NCI-H345 treated with DMSO at 0.1 percent for 48 hours (cell line): ENCODE data around the gene PHKB.
"Not testable (repeated sequence)": the region's sequence is repeated elsewhere in the genome, so short reads cannot be mapped to it uniquely, and the experiment has no call there.

Experiments used
- DNase-seq: peaks from one replicate; lab custom pipeline; 2025; ENCODE audit not compliant: unreplicated experiment; lab: John Stamatoyannopoulos, UW

Gene PHKB

DNA sequence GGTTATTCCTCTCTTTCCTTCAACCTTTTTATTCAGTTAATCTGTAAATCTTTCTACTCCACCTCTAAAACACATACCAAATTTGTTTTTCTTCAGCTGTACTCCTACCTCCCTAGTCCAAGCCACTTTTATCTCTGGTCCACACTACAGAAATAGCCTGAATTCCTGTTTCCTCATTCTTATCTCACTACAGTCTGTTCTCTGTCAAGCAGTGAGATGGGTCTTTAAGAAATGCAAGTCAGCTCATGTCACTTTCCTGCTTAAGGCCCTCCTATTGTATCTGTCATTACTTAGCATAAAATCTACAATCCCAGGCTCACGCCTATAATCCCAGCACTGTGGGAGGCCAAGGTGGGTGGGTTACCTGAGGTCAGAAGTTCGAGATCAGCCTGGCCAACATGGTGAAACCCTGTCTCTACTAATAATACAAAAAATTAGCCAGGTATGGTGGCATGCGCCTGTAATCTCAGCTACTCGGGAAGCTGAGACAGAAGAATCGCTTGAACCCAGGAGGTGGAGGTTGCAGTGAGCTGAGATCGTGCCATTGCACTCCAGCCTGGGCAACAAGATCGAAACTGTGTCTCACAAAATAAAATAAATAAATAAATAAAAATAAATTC, 7.0 kb downstream of the PHKB start:
- DNase-seq, result not testable (repeated sequence)

DNA sequence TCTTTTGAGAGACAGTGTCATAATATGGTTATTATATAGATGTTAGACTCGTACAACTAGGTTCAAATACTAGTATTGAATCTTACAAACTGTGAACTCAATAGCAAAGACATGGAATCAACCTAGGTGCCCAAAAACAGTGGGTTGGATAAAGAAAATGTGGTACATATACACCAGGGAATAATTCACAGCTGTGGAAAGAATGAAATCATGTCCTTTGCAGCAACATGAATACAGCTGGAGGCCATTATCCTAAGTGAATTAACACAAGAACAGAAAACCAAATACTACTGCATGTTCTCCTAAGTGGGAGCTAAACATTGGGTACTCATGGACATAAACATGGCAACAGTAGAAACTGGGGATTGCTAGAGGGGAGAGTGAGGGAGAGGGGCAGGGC, 8.1 kb downstream of the PHKB start:
- DNase-seq, result no peak

DNA sequence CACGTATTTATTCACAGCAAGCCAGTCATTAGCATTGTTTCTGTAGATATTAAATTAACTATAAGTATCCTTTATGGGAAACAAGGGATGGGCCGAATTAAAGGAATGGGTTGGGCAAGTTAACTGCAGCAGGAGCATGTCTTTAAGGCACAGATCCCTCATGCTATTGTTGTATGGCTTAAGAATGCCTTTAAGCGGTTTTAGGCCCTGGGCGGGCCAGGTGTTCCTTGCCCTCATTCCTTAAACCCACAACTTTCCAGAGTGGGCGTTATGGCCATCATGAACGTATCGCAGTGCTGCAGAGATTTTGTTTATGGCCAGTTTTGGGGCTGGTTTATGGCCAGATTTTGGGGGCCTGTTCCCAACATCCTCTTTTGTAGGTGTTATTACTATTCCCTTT, 9.1 kb downstream of the PHKB start:
- DNase-seq, result no peak

DNA sequence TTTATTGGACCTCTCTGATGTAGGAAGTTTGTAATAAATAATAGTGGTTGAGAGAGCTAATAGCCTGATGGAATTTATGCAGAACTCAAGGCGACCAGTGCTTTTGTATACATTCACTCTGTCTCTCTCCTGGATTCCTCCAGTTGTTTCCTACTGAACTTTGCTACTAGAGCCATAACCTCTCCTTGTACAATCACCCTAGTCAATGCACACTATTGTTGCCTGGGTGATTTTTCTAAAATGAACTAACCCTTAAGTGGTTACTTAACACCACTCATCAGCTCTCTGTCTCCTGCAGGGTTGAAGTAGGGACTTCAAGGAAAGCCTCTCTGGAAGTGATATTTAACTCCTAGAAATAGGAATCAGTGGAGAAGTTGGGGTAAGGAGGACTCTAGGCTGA, 9.7 kb downstream of the PHKB start:
- DNase-seq, result no peak

DNA sequence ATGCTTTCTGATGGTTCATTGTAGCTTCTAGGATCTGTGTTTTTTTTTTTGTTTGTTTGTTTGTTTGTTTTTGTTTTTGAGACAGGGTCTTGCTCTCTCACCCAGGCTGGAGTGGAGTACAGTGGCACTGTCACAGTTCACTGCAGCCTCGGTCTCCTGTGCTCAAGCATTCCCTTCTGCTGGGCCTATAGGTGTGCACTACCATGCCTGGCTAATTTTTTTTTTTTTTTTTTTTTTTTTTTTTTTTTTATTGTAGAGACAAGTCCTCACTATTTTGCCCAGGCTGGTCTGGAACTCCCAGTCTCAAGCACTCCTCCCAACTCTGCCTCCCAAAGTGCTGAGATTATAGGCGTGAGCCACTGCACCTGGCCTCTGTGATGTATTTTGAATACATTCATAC, 11.9 kb downstream of the PHKB start:
- not testable (repeated sequence) for DNase-seq

DNA sequence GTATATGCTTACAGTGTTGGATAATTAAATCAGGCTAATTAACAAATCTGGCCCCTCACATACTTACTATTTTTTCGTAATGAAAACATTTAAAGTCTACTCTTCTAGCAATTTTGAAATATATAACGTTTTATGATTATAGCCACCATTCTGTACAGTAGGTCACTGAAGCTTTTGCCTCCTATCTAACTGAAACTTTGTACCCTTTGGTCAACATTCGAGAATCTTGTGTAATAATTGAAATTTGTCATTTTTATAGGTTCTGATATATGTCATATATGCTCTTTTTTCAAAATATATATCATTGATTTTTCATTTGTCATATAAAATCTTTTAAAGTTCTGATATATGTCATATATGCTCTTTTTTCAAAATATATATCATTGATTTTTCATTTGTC, 12.7 kb downstream of the PHKB start:
- no peak for DNase-seq

DNA sequence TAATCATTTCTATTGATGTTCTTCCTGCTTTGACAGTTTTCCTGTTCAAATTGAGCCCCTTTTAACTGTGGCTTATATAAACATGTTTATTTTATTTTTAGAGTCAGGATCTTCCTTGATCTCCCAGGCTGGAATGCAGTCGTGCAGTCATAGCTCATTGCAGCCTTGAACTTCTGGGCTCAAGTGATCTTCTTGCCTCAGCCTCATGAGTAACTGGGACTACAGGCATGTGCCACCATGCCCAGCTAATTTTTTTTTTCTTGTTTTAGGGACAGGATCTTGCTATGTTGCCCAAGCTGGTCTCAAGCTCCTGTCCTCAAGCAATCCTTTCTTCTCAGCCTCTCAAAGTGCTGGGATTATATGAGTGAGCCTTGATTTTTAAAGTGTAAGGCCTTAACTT, 14.7 kb downstream of the PHKB start:
- DNase-seq, result no peak

DNA sequence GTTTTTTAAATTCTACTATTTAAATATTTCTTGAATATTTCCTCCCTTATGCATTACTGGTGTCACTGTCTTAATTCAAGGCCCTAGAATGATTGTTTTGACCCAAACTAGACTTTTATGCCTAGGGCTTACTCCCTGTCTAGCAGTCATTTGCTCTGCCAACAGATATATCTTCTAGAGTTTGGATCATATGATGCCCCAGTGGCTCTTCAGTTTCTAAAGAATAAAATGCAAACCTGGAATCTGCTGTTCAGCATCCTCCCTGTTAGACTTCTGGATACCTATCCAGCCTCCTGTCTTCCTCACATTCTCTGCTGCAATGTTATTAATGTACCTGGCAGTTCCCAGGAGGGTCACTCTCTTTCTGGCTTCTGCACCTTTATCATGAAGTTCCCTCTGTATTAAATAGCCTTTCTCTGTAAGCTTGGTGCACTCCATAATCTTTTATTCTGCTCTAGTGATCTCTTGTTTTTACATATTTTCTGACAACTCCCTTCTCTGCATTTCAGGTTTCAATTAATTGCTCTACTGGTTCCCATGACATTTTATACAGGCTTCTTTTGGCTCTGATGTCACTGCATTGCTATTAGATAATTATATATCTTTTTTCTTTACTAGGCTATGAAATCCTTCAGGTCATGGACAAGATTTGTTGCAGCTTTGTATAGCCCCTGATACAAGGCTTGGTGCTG, 15.7 kb downstream of the PHKB start:
- DNase-seq, result no peak

DNA sequence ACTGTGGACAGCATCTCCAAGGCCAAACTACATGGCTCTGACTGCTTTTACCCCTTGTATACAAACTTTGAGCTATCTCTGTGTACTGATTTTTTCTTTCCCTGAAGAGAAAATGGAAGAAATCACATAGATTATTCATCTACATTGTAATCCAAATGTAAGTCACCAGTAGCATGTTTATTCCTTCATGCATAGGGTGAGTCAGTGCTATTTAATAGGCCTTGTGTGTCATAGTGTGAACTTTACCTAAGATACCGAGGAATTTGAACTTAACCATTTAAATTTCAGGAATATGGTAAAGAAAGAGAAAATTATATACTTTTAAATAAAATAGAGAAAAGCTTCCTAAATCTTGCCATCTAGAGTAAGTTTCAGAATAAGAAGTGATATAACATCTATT, 16.5 kb downstream of the PHKB start:
- DNase-seq, result no peak

DNA sequence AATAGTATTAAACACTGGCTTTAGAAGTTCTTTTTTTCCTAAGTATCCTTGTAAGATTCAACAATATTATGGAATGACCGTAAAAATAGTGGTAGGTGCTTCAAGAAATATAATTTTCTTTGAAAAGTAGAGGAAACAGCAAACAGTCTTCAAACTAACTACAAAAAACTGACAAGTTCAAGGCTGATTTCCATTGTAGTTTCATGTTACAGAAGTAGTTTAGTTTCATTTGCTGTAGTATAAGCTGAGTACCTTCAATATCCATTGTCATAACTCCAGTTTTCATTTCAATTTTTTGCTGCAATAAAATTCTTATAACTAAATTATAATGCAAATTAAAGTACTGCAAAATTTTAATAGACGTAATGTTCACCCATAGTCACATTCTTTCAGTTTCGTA, 19.3 kb downstream of the PHKB start:
- no peak for DNase-seq

DNA sequence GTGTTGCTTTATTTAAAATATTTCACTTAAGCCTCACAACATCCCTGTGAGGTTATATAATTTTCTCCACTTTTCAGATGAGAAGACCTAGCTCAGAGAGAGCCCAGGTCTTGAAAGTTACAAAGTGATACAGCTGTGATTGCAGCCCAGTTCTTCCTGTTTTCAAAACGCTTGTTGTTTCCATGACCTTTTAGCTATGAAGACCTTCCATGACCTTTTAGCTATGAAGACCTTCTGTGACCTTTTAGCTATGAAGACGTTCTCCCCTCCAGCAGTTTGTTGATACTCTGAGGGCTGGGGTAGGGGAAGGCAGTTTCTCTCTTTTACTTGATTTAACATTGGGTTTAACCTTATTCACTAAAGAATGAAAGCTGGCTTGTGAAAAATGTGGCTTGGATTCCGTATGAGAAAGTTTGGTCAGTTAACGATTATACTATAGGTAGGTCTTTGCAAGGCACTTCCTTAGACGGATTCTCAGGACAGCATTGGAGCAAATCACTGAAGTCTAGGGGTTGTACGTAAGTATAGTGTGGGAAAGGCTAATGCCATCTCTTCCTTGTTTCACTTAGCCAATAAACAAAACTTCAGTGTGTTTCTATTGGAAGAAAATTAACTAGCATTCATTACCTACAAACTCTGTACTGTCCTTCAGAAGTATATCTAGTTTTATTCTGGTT, 20.7 kb downstream of the PHKB start:
- DNase-seq, result no peak

DNA sequence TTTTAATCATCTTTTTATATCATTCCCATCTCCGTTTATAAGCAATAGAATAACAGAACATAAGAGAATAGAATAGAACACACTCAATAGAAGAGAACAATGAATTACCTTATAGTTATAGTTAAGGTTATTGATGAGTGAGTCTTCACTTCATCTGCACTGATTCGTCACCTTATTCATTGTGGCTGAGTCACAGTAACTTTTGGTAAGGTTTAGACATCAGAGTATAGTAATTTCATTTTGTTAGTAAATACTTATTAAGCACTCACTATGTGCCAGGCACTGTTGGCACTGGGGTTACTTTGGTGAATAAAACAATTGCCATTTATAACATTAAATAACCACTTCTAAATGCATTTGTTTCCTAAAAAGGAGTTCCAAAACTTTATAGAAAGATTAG, 22.5 kb downstream of the PHKB start:
- DNase-seq, result no peak

DNA sequence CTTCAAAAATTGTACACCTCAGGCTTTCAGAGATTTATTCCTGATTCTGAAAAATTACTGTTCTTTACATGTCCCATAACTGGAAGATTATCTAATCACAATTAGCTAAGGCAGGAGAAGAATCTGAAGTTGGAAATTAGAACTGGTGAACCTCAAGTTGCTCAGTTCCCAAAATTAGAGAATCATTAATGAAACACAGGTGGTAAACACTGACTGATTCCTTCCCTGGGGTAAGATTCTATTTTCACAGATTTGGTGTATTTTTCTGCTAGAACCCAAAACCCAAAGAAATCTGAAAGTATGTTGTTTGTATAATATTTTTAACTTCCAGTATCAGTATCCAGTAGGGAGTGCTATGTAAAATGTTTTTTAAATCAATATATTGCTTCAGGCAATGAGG, 25.7 kb downstream of the PHKB start:
- no peak for DNase-seq

DNA sequence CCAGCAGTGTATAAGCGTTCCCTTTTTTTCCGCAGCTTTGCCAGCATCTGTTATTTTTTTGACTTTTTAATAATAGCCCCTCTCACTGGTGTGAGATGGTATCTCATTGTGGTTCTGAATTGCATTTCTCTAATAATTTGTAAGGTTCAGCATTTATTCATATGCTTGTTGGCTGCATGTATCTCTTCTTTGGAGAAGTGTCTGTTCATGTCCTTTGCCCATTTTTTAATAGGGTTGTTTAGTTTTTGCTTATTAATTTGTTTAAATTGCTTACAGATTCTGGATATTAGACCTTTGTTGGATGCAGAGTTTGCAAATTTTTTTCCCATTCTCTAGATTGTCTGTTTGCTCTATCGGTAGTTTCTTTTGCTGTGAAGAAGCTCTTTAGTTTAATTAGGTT, 26.9 kb downstream of the PHKB start:
- no peak for DNase-seq

DNA sequence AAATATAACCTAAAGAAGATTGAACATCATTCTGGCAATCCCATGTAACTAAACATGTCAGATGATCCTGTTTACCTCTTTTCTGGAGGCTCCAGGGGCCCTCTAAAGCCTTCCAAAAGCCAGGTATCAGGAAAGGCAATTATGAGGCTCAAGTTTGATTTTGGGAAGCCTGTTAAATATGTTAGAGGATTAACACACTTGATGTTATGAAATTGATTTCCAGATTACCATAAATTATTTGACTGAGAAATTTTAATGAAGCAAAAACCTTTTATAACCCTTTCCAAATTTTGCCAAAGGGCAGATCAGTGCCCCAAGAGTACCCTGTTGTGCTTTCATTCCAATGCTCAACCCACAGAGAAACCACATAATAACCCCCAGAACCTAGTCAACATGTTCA, 29.3 kb downstream of the PHKB start:
- no peak for DNase-seq

DNA sequence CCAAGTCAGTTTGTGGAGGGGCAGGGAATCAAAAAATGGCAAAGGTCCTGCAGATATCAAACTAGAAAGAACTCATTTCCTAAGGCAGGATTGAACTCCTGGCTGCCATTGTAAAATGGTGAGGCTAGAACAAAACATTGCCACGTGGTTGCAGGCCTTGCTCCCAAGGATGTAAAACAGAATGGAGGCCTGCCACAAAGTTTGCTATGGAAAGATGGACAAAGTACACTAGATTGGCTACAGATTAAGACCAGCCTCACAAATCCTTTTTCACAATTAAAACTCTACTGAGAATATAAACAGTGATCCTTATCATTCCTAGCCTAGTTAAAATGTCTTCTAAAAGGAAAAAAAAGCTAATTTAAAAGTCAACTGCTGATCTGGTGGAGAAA, 30.9 kb downstream of the PHKB start:
- DNase-seq, result no peak

DNA sequence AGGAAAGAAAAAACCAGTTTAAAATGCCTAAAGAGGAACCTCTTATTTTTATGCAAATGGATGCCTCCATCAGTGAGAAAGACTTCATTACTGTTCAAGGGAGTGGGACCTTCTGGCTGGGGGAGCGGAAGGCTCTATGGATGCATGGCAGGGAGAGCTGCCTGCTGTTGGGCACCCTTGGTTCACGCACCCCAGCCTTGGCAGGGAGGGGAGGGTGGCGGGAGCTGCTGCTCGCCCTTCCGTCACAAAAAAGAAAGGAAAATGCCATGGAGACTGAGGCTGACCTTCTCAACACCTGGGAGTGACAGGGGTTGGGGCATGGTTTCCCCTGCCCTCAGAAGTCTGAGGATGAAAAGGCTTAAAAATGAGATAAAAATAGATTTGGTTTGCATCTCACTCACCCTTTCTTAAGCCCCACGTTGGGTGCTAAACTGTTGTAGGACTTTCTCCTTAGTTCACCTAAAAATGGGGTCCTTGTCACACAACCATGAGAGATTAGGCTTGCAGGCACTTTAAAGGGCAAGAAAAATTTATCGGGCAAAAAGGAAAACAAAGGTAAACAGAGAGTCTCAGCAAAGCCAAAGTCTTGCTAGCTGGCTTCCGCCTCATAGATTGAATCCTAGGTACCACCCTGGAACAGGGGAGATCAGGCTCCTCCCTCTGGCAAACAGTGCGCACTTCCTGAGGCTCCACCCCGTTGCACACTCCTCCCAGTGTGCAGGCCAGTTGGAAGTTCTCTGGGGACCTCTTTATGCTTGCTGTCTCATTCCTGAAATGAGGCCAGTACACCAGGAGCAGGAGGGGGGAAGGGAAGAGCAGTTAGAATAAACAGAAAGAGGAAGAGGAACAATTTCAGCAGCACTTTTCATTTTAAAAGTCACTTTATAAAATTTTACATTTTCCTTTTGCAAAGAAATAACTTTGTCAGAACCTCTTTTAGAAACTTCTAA, 31.6 kb downstream of the PHKB start:
- DNase-seq, result no peak

DNA sequence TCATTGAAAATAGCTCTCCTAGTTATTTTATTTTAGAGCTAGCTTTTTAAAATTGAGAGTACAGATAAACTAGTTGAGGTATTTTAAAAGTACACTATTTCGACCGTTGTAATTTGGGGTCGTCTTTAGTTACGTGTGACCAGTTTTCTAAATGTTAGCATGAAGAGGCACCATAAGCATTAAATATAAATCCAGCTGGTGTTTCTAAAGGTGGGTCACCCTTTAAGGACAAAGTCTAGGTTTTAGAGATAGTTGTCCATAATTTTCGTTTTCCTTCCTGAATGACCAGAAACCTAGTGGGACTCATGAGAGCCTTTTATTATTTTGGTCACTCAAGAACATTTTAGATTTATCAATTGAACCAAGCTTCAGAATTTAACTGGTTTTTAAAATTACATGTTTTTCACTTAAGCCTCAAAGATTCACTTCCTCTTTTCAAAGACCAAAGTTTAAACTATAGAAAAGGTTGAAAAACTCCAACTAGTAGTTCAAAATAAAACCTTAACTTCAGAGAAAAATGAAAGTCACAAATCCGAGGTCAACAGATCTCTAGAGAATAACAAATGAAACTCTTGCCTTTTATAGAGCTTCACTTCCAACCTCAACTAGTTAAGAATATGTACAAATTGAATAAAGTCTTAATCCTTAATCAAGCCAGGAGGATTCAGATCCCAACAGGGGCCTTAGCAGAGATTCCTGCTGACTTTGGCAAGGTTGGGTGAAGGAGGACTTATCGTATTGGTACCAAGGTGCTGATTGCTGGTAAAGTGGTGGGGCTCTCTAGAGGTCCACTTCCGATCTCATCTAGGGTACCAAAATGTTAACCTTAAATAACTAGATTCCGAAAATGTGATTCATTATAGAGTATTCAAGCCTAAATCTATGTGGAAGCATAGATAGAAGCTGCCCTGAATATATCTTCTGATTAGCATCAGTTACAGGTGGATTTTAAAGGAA, 32.5 kb downstream of the PHKB start:
- no peak for DNase-seq

DNA sequence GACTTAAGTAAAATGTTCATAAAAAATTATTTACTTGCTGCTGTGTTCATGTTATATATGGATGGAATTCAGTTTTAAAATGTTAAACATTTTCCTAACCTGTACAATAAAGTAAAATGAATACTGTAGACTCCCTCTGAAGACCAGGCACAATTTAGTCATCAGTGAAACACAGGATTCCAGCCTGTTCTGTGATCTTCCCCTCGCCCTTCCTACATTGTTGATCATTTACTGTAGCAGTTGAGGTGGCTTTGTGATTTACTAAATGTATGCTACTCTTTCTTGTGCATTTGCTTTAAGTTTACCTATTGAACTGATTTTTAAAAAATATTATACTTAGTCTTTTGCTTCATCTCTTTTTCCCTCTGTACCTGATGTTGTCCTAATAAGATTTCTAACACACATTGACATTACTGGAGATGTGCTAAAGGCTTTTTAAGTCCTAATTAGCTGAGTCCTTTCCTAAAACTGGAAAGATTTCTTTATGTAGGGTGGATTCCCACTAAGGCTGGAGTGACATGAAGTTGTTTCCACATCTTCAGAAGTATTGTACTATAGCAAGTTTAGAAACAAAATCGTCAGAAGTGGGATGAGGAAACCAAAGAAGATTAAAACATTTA, 38.1 kb downstream of the PHKB start:
- no peak for DNase-seq

DNA sequence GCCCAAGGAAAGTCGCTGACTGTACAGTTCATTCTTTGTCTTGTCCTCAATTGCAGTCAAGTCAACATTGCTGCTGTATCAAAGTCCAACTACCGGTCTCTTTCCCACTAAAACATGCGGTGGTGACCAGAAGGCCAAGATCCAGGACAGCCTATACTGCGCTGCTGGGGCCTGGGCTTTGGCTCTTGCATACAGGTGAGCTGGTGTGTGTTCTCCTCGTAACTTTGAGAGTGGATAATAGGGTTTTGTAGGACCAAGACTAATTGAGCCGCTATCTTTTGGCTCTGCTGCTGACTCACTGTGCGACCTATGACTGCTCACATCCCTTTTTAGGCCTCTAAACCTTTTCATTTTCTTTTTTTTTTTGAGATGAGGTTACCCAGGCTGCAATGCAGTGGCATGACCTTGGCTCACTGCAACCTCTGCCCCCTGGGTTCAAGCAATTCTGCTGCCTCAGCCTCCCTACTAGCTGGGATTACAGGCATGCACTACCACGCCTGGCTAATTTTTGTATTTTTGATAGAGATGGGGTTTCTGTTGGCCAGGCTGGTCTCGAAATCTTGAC, 38.7 kb downstream of the PHKB start:
- DNase-seq, result no peak
